NT2/D1 (cell line): ENCODE results near the gene RPS6KA5.

Experiments used
- YY1 ChIP-seq: IDR thresholded peaks from 2 replicates; pipeline ENCODE4 v1.6.1; 2011; ENCODE audit not compliant: insufficient read length, insufficient read depth
- ZNF274 ChIP-seq: IDR thresholded peaks from 2 replicates; pipeline ENCODE4 v1.6.1; 2011; ENCODE audit warnings: mild to moderate bottlenecking, low read depth, low read length

DNA sequence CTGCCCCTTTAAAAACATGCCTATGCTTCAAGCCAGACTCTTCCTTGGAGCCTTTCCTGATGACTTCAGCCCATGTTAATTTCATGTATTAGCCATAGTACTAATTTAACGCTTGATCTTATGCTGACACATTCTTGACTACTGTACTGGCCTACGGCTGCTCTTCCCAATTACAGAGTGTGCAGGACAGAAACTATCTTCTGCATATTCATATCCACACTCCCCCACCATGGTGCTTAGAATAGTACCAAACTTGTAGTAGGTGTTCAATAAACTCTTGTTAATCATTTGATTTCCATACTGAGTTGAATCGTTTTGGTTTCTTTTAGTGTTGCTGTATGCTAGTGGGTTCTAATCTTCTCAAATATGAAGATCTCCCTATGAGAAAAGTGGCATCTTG lies 31.6 kb upstream of the RPS6KA5 start:
- TF ChIP-seq YY1 = no peak
- TF ChIP-seq ZNF274 = no peak
